ENCODE results near the gene PRKN.

Gene PRKN

DNA sequence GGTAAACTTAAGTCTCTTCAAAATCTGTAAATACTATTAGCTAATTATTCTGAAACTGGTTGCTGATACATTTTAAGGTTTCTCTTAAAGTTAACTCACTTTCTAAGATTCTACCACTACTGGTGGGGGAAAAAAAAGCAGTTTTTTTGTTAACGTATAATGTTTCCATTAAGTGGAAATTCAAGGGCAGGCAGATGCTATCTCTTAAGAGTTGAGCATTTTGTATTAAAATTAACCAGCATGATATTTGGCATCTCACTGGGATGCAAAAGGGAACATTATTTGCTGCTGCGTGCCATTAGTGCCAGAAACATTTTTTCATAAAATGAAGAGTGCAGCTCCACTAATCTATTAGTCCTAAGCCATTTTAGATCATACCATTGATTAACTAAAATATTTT is 246.2 kb downstream of the PRKN start:
- TF ChIP-seq SNAI2 (CRISPR knock-in tag; IDR thresholded peaks at IDR 0.05) (no peak), ISL1 (CRISPR knock-in tag; IDR thresholded peaks at IDR 0.05) (peak; percentile 8; the same call in 1 of the 2 replicates)
- ATAC-seq = no peak

DNA sequence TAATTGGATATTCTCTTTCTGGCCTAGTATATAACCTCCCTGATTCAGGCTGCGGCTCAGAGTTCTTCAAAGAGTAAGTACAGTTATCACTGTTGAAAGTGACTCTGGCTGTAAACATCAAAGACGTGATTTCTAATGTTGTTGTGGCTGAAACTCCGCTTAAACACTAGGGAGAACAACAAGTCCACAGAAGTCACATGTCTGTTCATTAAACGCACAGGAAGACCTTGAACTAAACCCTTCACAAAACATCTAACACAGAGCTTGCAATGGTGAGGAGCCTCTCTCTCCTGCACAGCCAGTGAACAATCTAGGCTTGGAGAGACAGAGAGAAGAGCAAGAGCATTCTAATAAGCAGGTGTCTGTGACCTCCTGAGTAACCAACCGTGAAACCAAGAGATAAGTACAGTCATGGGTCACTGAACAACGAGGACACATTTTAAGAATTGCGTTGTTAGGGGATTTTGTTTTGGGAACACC is 249.3 kb downstream of the PRKN start:
- no peak for TF ChIP-seq OSR1 (CRISPR knock-in tag; IDR thresholded peaks at IDR 0.05)
- TF ChIP-seq, protein P1, sequence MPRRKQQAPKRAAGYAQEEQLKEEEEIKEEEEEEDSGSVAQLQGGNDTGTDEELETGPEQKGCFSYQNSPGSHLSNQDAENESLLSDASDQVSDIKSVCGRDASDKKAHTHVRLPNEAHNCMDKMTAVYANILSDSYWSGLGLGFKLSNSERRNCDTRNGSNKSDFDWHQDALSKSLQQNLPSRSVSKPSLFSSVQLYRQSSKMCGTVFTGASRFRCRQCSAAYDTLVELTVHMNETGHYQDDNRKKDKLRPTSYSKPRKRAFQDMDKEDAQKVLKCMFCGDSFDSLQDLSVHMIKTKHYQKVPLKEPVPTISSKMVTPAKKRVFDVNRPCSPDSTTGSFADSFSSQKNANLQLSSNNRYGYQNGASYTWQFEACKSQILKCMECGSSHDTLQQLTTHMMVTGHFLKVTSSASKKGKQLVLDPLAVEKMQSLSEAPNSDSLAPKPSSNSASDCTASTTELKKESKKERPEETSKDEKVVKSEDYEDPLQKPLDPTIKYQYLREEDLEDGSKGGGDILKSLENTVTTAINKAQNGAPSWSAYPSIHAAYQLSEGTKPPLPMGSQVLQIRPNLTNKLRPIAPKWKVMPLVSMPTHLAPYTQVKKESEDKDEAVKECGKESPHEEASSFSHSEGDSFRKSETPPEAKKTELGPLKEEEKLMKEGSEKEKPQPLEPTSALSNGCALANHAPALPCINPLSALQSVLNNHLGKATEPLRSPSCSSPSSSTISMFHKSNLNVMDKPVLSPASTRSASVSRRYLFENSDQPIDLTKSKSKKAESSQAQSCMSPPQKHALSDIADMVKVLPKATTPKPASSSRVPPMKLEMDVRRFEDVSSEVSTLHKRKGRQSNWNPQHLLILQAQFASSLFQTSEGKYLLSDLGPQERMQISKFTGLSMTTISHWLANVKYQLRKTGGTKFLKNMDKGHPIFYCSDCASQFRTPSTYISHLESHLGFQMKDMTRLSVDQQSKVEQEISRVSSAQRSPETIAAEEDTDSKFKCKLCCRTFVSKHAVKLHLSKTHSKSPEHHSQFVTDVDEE (CRISPR knock-in tag; IDR thresholded peaks at IDR 0.05) = no peak
- TF ChIP-seq ESRRG (CRISPR knock-in tag; IDR thresholded peaks at IDR 0.05) = no peak
- TF ChIP-seq CSDC2 (CRISPR knock-in tag; IDR thresholded peaks at IDR 0.05) = no peak
- ATAC-seq = no peak

DNA sequence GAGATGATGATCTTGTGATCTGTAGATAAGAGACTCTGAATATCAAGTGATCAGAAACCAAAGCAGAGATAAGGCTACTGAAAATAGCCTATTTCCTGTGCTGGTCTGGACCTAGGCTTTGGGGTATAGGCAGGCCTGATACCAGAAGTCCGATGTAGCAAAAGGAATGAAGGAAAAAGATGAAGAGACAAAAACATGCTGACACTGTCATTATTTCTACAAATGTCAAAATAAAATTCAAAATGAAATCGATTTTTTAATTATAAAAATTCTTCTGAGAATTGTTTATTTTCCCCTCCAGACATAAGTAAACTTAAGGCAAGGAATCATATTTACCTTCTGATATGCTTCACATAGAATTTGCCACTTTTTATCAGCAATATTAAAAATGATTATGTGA is 252.8 kb downstream of the PRKN start:
- no peak for ATAC-seq
- TF ChIP-seq TCF4 (CRISPR knock-in tag; IDR thresholded peaks at IDR 0.05; ENCODE audit: borderline replicate concordance) (no peak), ZNF70 (CRISPR knock-in tag; IDR thresholded peaks at IDR 0.05) (no peak), ZNF8 (CRISPR knock-in tag; IDR thresholded peaks at IDR 0.05) (no peak), ESRRG (CRISPR knock-in tag; IDR thresholded peaks at IDR 0.05) (no peak), GLIS3 (CRISPR knock-in tag; IDR thresholded peaks at IDR 0.05) (no peak), ISL1 (CRISPR knock-in tag; IDR thresholded peaks at IDR 0.05) (no peak), CSDC2 (CRISPR knock-in tag; IDR thresholded peaks at IDR 0.05) (no peak), ZFP3 (CRISPR knock-in tag; IDR thresholded peaks at IDR 0.05) (no peak), OSR1 (CRISPR knock-in tag; IDR thresholded peaks at IDR 0.05) (no peak), ARNTL (CRISPR knock-in tag; IDR thresholded peaks at IDR 0.05; ENCODE audit: borderline replicate concordance, low read depth) (no peak), SNAI2 (CRISPR knock-in tag; IDR thresholded peaks at IDR 0.05) (no peak), RARB (CRISPR knock-in tag; IDR thresholded peaks at IDR 0.05) (no peak)
- TF ChIP-seq, protein P1 (CRISPR knock-in tag; IDR thresholded peaks at IDR 0.05) = no peak
- TF ChIP-seq, protein P2, sequence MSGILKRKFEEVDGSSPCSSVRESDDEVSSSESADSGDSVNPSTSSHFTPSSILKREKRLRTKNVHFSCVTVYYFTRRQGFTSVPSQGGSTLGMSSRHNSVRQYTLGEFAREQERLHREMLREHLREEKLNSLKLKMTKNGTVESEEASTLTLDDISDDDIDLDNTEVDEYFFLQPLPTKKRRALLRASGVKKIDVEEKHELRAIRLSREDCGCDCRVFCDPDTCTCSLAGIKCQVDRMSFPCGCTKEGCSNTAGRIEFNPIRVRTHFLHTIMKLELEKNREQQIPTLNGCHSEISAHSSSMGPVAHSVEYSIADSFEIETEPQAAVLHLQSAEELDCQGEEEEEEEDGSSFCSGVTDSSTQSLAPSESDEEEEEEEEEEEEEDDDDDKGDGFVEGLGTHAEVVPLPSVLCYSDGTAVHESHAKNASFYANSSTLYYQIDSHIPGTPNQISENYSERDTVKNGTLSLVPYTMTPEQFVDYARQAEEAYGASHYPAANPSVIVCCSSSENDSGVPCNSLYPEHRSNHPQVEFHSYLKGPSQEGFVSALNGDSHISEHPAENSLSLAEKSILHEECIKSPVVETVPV (CRISPR knock-in tag; IDR thresholded peaks at IDR 0.05) = no peak
- TF ChIP-seq, protein P3, sequence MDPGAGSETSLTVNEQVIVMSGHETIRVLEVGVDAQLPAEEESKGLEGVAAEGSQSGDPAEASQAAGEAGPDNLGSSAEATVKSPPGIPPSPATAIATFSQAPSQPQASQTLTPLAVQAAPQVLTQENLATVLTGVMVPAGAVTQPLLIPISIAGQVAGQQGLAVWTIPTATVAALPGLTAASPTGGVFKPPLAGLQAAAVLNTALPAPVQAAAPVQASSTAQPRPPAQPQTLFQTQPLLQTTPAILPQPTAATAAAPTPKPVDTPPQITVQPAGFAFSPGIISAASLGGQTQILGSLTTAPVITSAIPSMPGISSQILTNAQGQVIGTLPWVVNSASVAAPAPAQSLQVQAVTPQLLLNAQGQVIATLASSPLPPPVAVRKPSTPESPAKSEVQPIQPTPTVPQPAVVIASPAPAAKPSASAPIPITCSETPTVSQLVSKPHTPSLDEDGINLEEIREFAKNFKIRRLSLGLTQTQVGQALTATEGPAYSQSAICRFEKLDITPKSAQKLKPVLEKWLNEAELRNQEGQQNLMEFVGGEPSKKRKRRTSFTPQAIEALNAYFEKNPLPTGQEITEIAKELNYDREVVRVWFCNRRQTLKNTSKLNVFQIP (CRISPR knock-in tag; IDR thresholded peaks at IDR 0.05; ENCODE audit: borderline replicate concordance, low read depth) = no peak
- TF ChIP-seq, protein P4, sequence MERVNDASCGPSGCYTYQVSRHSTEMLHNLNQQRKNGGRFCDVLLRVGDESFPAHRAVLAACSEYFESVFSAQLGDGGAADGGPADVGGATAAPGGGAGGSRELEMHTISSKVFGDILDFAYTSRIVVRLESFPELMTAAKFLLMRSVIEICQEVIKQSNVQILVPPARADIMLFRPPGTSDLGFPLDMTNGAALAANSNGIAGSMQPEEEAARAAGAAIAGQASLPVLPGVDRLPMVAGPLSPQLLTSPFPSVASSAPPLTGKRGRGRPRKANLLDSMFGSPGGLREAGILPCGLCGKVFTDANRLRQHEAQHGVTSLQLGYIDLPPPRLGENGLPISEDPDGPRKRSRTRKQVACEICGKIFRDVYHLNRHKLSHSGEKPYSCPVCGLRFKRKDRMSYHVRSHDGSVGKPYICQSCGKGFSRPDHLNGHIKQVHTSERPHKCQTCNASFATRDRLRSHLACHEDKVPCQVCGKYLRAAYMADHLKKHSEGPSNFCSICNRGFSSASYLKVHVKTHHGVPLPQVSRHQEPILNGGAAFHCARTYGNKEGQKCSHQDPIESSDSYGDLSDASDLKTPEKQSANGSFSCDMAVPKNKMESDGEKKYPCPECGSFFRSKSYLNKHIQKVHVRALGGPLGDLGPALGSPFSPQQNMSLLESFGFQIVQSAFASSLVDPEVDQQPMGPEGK (CRISPR knock-in tag; IDR thresholded peaks at IDR 0.05; ENCODE audit: borderline replicate concordance) = no peak

DNA sequence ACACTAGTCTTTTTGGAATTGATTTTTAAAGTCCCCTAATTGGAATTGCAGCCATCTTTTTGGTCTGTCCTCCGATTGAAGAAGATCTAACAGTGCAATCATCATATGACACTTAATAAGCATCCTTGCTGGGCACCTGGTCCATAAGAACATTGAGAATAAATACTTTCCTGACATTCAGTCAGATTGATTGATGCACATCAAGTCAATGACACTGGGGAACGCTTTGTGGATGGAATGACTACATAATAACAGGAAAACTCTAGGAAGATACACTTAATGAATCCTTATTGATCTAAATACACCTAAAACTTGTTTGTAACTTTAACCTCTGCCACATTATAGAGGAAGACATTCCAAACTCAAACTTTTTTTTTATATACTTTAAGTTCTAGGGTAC is 255.7 kb downstream of the PRKN start:
- ATAC-seq = no peak
- TF ChIP-seq, protein P5, sequence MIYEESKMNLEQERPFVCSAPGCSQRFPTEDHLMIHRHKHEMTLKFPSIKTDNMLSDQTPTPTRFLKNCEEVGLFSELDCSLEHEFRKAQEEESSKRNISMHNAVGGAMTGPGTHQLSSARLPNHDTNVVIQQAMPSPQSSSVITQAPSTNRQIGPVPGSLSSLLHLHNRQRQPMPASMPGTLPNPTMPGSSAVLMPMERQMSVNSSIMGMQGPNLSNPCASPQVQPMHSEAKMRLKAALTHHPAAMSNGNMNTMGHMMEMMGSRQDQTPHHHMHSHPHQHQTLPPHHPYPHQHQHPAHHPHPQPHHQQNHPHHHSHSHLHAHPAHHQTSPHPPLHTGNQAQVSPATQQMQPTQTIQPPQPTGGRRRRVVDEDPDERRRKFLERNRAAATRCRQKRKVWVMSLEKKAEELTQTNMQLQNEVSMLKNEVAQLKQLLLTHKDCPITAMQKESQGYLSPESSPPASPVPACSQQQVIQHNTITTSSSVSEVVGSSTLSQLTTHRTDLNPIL (CRISPR knock-in tag; IDR thresholded peaks at IDR 0.05; ENCODE audit: low read depth) = no peak
- no peak for TF ChIP-seq ZC3H10 (CRISPR knock-in tag; IDR thresholded peaks at IDR 0.05)
- TF ChIP-seq, protein P4 (CRISPR knock-in tag; IDR thresholded peaks at IDR 0.05; ENCODE audit: borderline replicate concordance) = no peak
- TF ChIP-seq TCF4 (CRISPR knock-in tag; IDR thresholded peaks at IDR 0.05; ENCODE audit: borderline replicate concordance) = no peak
- no peak for TF ChIP-seq ZFP30 (CRISPR knock-in tag; IDR thresholded peaks at IDR 0.05)
- TF ChIP-seq ISL1 (CRISPR knock-in tag; IDR thresholded peaks at IDR 0.05) = no peak
- no peak for TF ChIP-seq PPARA (CRISPR knock-in tag; IDR thresholded peaks at IDR 0.05; ENCODE audit: borderline replicate concordance)
- TF ChIP-seq, protein P3 (CRISPR knock-in tag; IDR thresholded peaks at IDR 0.05; ENCODE audit: borderline replicate concordance, low read depth) = no peak
- TF ChIP-seq GLIS3 (CRISPR knock-in tag; IDR thresholded peaks at IDR 0.05) = no peak

Data from SK-N-SH treated with all-trans-retinoic acid at 6 μM for 48 hours (cell line).